ENCODE data around the gene ADAM33.

ADAM33 gene

DNA sequence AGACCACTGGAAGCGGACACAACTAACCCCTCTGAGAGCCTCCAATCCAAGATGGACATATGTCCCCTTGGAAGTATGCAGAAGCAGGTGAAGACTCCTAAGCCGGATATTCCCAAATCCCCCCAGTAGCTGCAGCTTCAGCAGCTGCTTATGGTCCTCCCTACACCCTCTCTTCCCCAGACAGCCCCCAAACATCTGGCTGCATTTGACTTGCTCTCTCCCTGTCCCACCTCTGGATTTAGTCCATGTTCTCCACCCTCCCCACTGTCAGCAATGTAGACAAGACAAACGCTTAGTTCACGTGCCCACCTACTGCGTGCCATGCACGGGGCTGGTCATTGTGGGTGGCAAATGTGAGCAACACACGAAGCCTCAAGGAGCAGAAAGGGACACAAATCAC is 4.6 kb upstream of the ADAM33 start:
- DNase-seq: no peak

- no peak for DNase-seq
Measured at GRCh38 chr20:3685341-3685740, 3.5 kb upstream of the ADAM33 start.

GRCh38 chr20:3681352-3681930 is 369 bp downstream of the ADAM33 start:
- DNase-seq: no peak

GRCh38 chr20:3680701-3681351 is 984 bp downstream of the ADAM33 start:
- DNase-seq: no peak

DNA sequence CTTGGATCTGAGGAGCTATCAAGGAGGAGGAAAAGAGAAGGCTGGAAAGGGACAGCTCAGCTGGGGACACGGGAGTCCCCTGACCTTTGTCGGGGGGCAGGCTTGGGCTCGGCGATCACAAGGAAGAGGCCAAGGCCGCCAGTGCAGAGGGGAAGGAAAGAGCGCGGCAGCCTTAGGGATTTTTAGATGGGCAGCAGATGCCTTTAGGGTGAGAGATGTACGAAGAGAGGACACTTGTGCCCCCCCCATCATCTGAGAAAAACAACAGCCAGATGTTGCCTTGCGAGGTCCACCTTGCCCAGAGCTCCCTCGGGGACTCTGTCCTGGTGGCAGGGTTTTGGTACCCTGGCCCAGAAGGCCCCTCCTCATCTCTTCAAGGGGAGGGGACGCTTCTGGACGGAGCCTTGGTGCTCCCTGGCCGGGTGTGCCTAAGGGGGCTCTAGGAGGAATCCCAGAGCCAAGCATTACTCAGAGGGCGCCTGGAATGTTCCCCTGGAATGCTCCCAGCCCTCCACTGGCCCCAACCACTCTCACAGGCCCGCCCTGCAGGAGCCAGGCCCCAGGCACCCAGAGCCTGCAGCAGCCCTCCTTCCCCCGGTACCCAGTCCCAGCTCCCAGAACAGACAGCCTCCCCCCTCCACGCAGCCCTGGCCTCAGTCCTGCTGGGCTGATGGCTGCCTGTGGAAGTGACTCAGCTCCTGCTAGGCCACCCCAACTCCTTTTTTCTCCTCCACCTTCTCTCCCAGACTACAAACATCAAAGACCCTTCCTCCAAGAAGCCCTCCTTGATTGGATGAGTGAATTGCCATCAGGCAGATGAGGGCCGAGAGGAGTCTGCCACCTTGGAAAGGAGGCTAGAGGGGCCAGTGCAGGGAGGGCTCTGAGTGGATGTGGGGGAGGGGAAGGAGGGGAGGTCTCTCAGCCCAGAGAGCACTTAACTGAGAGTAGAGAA is 1.8 kb downstream of the ADAM33 start:
- DNase-seq: no peak

GRCh38 chr20:3678856-3679720 is 2.7 kb downstream of the ADAM33 start:
- DNase-seq: no peak

DNA sequence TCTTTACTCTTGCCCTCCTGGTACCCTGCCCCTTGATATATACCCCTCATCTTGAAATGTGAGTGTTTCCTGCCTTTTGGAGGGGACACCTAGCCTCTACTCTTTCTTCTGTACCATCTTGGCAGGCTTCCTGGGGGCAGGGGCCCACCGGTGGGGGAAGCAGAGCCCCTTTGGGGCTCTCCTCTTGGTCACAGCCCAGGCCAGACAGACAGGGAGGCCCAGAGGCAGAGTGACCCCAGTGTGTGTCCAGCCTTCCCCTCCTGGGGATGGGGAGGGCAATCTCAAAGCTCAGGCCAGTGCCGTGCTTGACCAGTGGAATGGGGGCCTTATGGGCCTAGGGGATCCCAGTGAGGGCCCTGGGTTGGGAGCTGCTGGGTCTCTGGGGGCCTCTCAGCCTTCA is 3.6 kb downstream of the ADAM33 start:
- DNase-seq: no peak

GRCh38 chr20:3677733-3678132 is 4.1 kb downstream of the ADAM33 start:
- no peak for DNase-seq

DNA sequence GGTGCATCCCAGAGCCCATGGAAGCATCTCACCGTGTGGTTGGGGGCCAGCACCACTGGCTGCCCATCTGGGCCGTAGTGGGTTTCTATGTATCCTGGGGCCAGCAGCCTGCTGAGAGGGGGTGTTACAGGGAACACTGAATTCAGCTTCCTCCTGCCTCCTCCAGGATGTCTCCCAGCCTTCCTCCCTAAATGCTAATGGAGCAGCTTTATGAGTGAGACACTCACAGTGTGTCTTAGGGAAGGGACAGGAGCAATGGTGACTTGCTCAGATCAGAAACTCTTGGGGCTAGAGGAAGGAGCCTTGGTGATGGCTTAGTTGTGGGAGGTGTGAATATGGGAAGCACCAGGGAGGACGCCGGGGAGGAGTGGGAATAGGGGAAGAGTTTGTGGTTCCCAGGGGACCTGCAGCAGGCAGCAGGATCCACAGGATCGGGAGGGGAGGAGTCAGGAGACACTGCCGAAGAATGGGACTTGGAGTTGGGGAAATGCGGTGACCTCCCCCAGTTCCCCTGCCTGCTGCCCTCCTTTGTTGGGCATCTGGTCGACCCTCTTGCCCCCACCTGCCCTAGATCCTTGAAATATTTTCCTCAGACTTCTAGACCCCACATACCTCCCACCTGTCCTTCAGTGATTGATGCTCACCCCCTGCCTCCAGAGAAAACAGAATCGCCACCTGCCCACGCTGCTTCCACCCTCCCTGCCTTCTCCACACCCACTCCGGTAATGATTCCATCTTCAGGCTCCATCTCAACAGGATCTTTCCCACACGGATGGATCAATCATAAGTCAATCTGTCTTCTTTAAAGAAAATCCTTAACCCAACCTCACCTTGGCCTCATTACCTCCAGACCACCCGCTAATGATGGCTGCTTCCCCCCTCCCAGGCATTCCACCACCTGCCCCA is 6.6 kb downstream of the ADAM33 start:
- no peak for DNase-seq

- DNase-seq: no peak
Measured at GRCh38 chr20:3674447-3674846, 7.4 kb downstream of the ADAM33 start.

GRCh38 chr20:3673221-3674070 is 8.4 kb downstream of the ADAM33 start:
- DNase-seq: no peak

DNA sequence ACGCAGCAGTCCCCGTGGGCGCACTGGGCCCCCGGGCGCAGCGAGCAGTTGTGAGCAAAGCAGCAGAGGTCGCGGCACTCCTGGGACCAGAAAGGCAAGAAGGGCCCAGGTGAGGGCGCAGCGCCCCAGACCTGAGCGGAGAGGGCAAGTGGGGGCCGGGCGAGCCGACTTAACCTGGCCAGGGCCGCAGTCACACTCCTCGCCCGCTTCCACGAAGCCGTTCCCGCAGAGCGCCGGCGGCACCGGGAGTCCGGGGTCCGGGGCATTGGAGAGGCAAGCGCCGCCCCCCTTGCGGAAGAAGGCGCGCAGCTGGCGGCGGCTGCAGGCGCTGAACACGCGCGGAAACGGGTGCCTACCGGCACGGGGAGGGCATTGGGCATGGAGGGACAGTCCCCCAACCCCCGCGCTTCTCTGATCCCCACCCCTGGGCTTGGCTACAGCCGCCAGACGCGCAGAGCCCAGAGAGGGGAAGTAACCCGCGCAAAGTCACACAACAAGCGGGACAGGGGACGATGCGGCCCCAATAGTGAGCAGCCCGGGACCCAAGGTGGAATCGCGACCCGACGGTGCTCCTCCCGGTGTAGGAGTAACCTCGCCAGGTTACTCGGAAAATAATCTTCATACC is 9.2 kb downstream of the ADAM33 start:
- DNase-seq: no peak

DNA sequence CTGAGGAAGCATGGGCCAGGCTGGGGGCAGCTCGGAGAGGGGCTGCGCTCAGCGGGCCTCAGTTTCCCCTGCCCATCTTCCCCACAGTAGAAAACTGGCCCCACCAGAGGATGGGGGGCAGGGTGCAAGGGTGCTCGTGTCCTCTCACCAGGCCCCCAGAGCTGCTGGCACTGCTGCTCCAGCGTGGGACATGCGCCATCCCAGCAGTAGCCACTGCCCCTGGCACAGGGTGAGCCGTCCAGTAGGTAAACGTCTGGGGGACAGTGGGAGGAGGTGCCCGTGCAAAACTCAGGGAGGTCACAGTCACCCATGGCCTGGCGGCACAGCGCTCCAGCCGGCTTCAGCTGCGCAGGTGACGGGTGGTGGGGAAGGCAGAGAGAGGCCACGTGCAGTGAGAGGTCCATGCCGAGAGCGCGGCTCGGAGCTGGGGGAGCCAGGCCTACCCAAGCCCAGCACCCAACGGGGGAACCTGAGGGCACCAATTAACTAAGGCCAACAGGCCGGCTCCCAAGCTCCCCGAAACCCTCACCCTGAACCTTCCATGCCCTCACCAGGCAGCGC is 9.7 kb downstream of the ADAM33 start:
- no peak for DNase-seq

GRCh38 chr20:3670945-3671344 is 10.9 kb downstream of the ADAM33 start:
- DNase-seq: no peak

- DNase-seq: no peak
Measured at GRCh38 chr20:3670511-3670910, 11.3 kb downstream of the ADAM33 start.

DNA sequence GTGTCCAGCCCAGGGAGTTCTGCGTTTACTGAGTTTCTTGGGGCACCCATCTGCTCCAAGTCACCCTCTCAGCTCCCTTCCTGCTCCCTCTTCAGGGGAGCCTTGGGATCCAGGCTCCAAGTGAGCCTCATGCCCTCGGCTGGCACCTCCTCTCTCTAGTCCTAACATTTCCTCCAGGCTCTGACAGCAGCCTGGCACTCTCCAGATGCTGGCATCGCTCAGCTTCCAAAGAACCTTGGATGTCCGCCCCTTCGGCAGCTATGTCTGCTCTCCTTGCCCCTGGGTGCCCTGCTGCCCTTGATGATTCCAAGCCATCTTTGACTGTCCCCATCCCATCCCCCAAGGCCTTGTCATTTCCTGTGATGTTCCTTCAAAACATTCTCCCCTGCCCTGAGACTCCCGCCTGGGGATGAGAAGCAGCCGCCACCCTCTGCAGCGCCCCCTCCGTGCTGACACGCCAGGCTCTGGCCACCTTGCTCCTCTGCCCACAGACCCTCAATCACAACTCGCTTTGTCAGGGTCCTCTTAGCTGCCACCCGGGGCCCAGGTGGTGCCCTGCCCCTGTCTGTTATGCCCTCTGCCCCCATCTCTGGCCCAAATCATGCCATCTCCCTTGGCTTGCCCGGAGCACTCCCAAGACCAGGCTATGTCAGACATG is 12.0 kb downstream of the ADAM33 start:
- no peak for DNase-seq

GRCh38 chr20:3667434-3668037 is 14.3 kb downstream of the ADAM33 start:
- no peak for DNase-seq

DNA sequence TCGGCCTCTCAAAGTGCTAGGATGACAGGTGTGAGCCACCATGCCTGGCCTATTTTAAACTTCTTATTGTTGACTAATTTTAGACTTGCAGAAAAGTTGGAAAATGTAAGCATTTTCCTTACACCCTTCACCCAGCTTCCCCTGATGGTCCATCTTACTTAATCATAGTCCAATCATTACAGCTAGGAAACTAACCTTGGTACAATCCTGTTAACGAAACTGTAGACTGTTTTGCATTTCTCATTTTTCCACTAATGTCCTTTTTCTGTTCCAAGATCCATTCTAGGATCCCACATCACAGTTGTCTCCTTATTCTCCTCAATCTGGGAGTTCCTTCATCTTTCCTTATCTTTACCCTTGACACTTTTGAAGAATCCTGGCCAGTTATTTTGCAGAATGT is 18.0 kb downstream of the ADAM33 start:
- DNase-seq: no peak
